Measurements from ENCODE around the gene SEC61B.

Gene SEC61B

GRCh38 chr9:99221621-99222415 lies at the start of gene SEC61B, which contains the start of gene ALG2:
Gene SEC61B (plus strand): TSS chr9:99222282. CDS start chr9:99222364, 82 bp downstream.
Gene ALG2 (minus strand): TSS chr9:99221942. CDS start chr9:99221894, 48 bp downstream.
- peak; percentile 96 for DNase-seq

GRCh38 chr9:99173570-99174504 lies 48.2 kb upstream of the SEC61B start:
- no peak for DNase-seq

- DNase-seq = no peak
These were observed 45.5 kb upstream of the SEC61B start for GRCh38 chr9:99176527-99177013.

GRCh38 chr9:99177576-99178366 lies 44.3 kb upstream of the SEC61B start:
- no peak for DNase-seq

GRCh38 chr9:99178912-99179872 lies 42.9 kb upstream of the SEC61B start:
- DNase-seq = no peak

- no peak for DNase-seq
These were observed 41.9 kb upstream of the SEC61B start for GRCh38 chr9:99180199-99180598.

GRCh38 chr9:99180662-99181061 lies 41.4 kb upstream of the SEC61B start:
- no peak for DNase-seq

- no peak for DNase-seq
These were observed 40.9 kb upstream of the SEC61B start for GRCh38 chr9:99181206-99181605.

GRCh38 chr9:99181621-99182020 lies 40.5 kb upstream of the SEC61B start:
- DNase-seq = no peak

- DNase-seq = no peak
These were observed 39.7 kb upstream of the SEC61B start for GRCh38 chr9:99182356-99182755.

- no peak for DNase-seq
These were observed 38.5 kb upstream of the SEC61B start for GRCh38 chr9:99183616-99184015.

- no peak for DNase-seq
These were observed 38.0 kb upstream of the SEC61B start for GRCh38 chr9:99184110-99184474.

- peak; percentile 77 for DNase-seq
These were observed 37.4 kb upstream of the SEC61B start for GRCh38 chr9:99184475-99185347.

GRCh38 chr9:99185348-99185632 lies 36.8 kb upstream of the SEC61B start:
- no peak for DNase-seq

GRCh38 chr9:99185934-99186333 lies 36.1 kb upstream of the SEC61B start:
- no peak for DNase-seq

- no peak for DNase-seq
These were observed 34.8 kb upstream of the SEC61B start for GRCh38 chr9:99187311-99187710.

GRCh38 chr9:99189186-99189585 lies 32.9 kb upstream of the SEC61B start:
- DNase-seq = no peak

- no peak for DNase-seq
These were observed 32.0 kb upstream of the SEC61B start for GRCh38 chr9:99189887-99190596.

GRCh38 chr9:99190597-99191283 lies 31.3 kb upstream of the SEC61B start:
- DNase-seq = no peak

All from stimulated activated CD4-positive, alpha-beta T cell treated with anti-CD3 and anti-CD28 coated beads, Interleukin-4, amount 100 ng/mL, for 24 hours (primary cell).